Heart left ventricle (tissue), 16 donors: ENCODE results near the gene SRSF3. TPM values are rescaled to one million over a fixed set of nuclear protein-coding genes. Genes with fewer than 3 reads are reported as not detected.

Experiments
- ATAC-seq, 4 donors: fragments of 200-7000 bp; cut with Tn5 transposase; one replicate each; pipeline ENCODE4 v1.9.1; 2020 to 2022; ENCODE audit warnings: moderate library complexity in 4 of 4, mild to moderate bottlenecking in 3 of 4, moderate number of reproducible peaks in 1 of 4
- DNase-seq, 5 donors: peaks; one replicate each; pipeline ENCODE4 v3.0.0-alpha.2; 2020
- H3K27ac ChIP-seq, 12 donors: fragments of 200-600 bp; sonication (generic) in 4 of 12; one replicate each; pipeline versions ENCODE4 v1.5.0 to v1.8.0; 2016 to 2022; ENCODE audit warnings: mild to moderate bottlenecking in 2 of 12
- H3K27me3 ChIP-seq, 9 donors: fragments of 200-600 bp; sonication (generic) in 2 of 9; one replicate each; pipeline versions ENCODE4 v1.5.1 to v1.8.0; 2016 to 2022; ENCODE audit warnings: mild to moderate bottlenecking in 3 of 9
- H3K36me3 ChIP-seq, 9 donors: fragments of 200-600 bp; sonication (generic) in 2 of 9; one replicate each; pipeline versions ENCODE4 v1.5.0 to v1.8.0; 2018 to 2022; ENCODE audit warnings: mild to moderate bottlenecking in 2 of 9
- H3K4me1 ChIP-seq, 12 donors: fragments of 200-600 bp; sonication (generic) in 4 of 12; one replicate each; pipeline versions ENCODE4 v1.5.0 to v1.8.0; 2016 to 2022; ENCODE audit warnings: mild to moderate bottlenecking in 3 of 12
- H3K4me3 ChIP-seq, 12 donors: fragments of 200-600 bp; sonication (generic) in 4 of 12; one replicate each; pipeline versions ENCODE4 v1.5.0 to v1.8.0; 2017 to 2022; ENCODE audit warnings: mild to moderate bottlenecking in 9 of 12, moderate library complexity in 4 of 12
- H3K9me3 ChIP-seq, 12 donors: fragments of 200-600 bp; sonication (generic) in 4 of 12; one replicate each; pipeline versions ENCODE4 v1.5.0 to v1.8.0; 2016 to 2022; ENCODE audit warnings: mild to moderate bottlenecking in 1 of 12
- POLR2A ChIP-seq, 2 donors: fragments of 450-650 bp; IDR thresholded peaks; one replicate each; pipeline ENCODE4 v1.6.1; 2017; ENCODE audit warnings: antibody characterized with exemption in 2 of 2, mild to moderate bottlenecking in 2 of 2, moderate library complexity in 2 of 2
- WGBS, 4 donors: extraction: QIAGEN DNeasy Blood & Tissue Kit in 2 of 4; methylation state at CpG; one replicate each; pipeline versions ENCODE4 v1.1.5 to v1.1.7; 2013 to 2018; 5-methylcytosine and 5-hydroxymethylcytosine counted together
- intact Hi-C, 10 donors: fragments of 100-400 bp; cut with DNase I; formaldehyde crosslinking; loops; one replicate each; pipeline versions ENCODE4 v1.11.1 to v1.14.2; 2022
- polyA plus RNA-seq, 2 donors: library from polyadenylated mRNA; stranded (reverse); fragments of 200-250 nt; gene quantifications; one replicate each; pipeline ENCODE4 v1.2.3, GENCODE V29; 2013
- total RNA-seq, 9 donors: library from RNA; depleted of rRNA in 2 of 9; stranded (reverse); fragments of >200 nt in 2 of 9; fragmentation: NEBNext Ultra II Directional in 3 of 9; extraction: Animal tissue kit (Norgen Biotek cat#: 25700) in 3 of 9; gene quantifications; one replicate each; pipeline versions ENCODE4 v1.1.0 to v1.2.4, GENCODE V29; 2016 to 2023
- TF ChIP-seq, protein P1 (sequence below), 12 donors: fragments of 200-600 bp; sonication (generic) in 4 of 12; IDR thresholded peaks; one replicate each; pipeline versions ENCODE4 v1.5.0 to v1.8.0; 2018 to 2022; ENCODE audit warnings: antibody characterized with exemption in 12 of 12, mild to moderate bottlenecking in 5 of 12
- donor health status: ischemic (EF 13 %, LVEDD 7.1; RV severe dilation, severe dysfunction).
- donor health status: healthy with polysubstance abuse.
- donor health status: DM: no; HTN: yes; CAD: no.
- donor health status: DM: no; HTN: no; CAD: no.
- donor health status: ischemic (EF 25% LVEDD 6.9; RV normal size, moderate dysfunction).
- donor health status: ischemic (EF 25% LVEDD 5.7; RV mildly dilated, moderate dysfunction).
- donor health status: healthy.
- donor health status: DM: yes; HTN: yes; CAD: no.
- donor health status: ischemic (EF 35%, LVEDD 5.7; RV mildly dilated, moderate dysfunction).
- donor health status: nonischemic (EF 11% LVEDD 7.7; RV severe dilation, severe dysfunction).
- donor health status: DM: yes; HTN: yes; CAD: no.
- donor health status: PGD.
- donor health status: ischemic (EF 29% LVEDD 5.4; RV normal size, mild dysfunction).
- donor health status: nonischemic (EF 23%, LVEDD 6.1; RV moderate dilation, normal function).

SRSF3 gene
- total and polyA plus RNA-seq, 11 donors, result 43.2 to 215 (median 111) TPM

DNA sequence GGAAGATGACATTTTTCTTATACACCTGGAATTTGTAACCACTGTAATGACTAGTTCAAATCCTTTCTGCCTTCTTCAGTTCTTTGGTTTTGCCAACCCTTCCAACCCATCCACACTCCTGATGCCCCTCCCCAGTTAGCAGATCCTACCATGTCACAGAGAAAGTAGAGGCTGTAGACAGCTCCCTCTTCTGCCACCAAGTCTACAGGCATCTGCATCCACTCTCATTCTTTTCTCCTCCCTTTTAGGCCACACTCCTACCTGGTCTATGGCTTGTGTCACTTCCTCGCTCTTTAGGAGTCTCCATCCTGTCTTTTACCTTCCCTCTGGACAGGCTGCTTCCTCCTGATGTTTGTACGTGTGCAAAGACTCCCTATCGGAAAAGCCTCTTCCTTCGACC, 33.3 kb upstream of the SRSF3 start:
- Histone ChIP-seq H3K27me3 (no peaks in the 10 kb centered on the region), H3K36me3 (no peaks in the 10 kb centered on the region), H3K4me3 (no peak overlapping the region), H3K27ac (no peak overlapping the region), H3K4me1 (peaks cover 0 to 10% (median 0%) of the 10 kb centered on the region in 12 donors), H3K9me3 (no peaks in the 10 kb centered on the region)
- ATAC-seq, result no peak
- DNase-seq, result no peak
- no peak for TF ChIP-seq POLR2A (IDR thresholded peaks at IDR 0.05)
- TF ChIP-seq, protein P1, sequence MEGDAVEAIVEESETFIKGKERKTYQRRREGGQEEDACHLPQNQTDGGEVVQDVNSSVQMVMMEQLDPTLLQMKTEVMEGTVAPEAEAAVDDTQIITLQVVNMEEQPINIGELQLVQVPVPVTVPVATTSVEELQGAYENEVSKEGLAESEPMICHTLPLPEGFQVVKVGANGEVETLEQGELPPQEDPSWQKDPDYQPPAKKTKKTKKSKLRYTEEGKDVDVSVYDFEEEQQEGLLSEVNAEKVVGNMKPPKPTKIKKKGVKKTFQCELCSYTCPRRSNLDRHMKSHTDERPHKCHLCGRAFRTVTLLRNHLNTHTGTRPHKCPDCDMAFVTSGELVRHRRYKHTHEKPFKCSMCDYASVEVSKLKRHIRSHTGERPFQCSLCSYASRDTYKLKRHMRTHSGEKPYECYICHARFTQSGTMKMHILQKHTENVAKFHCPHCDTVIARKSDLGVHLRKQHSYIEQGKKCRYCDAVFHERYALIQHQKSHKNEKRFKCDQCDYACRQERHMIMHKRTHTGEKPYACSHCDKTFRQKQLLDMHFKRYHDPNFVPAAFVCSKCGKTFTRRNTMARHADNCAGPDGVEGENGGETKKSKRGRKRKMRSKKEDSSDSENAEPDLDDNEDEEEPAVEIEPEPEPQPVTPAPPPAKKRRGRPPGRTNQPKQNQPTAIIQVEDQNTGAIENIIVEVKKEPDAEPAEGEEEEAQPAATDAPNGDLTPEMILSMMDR (IDR thresholded peaks at IDR 0.05), result no peak
- intact Hi-C loops, result no loop called here
- 90 to 94% (median 93%) methylated on average over 4 of the region's 4 CpGs for WGBS, 4 donors

DNA sequence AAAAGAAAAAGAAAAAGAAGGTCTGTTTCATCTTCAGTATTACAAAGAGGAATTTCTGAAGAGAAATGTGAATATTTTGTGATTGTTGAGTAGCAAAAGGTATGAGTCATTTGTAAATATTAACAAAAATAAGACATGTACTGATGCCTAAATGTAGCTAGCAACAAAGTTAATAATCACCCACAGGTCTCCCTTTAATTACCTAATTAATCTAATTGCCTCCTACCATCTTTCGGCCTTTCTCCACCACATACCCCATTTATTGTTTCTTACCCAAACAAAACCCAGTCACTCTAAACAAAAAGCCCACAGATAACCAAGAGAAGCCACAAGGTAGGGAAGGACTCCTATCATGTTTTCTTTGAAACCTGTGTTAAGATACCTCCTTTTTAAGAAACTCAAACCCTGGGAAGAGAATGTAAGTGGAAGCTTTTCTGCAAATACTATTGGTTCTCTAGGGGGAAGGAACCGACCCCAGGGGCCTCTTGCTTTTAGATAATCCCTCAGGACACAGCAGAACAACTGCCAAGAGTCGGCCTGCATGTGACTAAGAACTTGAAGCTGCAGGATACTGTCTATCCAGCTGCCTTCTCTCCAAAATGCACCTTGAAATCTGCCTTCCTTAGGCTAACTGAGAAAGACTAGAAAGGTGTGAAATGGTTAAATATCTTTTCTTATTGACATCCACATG, 30.8 kb upstream of the SRSF3 start:
- Histone ChIP-seq H3K9me3 (no peaks in the 10 kb centered on the region), H3K27me3 (no peaks in the 10 kb centered on the region), H3K27ac (no peak overlapping the region), H3K4me3 (no peak overlapping the region), H3K4me1 (peaks cover 0 to 6% (median 0%) of the 10 kb centered on the region in 12 donors), H3K36me3 (no peaks in the 10 kb centered on the region)
- DNase-seq (no peak), ATAC-seq (no peak)
- intact Hi-C loops, result no loop called here
- WGBS, 4 donors, result 48 to 52% (median 50%) methylated on average over 3 of the region's 3 CpGs
- no peak for TF ChIP-seq POLR2A (IDR thresholded peaks at IDR 0.05)
- TF ChIP-seq, protein P1 (IDR thresholded peaks at IDR 0.05), result no peak

DNA sequence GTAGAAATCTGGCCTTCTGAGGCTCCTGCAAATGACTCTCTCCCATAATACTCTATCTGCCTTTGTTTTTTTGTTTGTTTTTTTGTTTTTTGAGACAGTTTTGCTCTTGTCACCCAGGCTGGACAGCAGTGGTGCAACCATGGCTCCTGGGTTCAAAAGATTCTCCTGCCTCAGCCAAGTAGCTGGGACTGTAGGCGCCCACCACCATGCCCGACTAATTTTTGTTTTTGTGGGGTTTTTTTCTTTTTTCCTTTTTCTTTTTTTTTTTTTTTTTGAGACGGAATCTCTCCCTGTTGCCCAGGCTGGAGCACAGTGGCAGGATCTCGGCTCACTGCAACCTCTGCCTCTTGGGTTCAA, 30.3 kb upstream of the SRSF3 start:
- H3K9me3 ChIP-seq, result no peaks in the 10 kb centered on the region
- ATAC-seq (no peak), DNase-seq (no peak)
- WGBS, 4 donors, result 82 to 88% (median 84%) methylated on average over 4 of the region's 4 CpGs
- H3K36me3 ChIP-seq, result no peaks in the 10 kb centered on the region
- intact Hi-C loops, result no loop called here
- TF ChIP-seq, protein P1 (IDR thresholded peaks at IDR 0.05), result no peak
- no peak for TF ChIP-seq POLR2A (IDR thresholded peaks at IDR 0.05)
- H3K27ac ChIP-seq, result no peak overlapping the region
- no peaks in the 10 kb centered on the region for H3K27me3 ChIP-seq
- H3K4me3 ChIP-seq, result no peak overlapping the region
- H3K4me1 ChIP-seq, result peaks cover 0 to 4% (median 0%) of the 10 kb centered on the region in 12 donors

DNA sequence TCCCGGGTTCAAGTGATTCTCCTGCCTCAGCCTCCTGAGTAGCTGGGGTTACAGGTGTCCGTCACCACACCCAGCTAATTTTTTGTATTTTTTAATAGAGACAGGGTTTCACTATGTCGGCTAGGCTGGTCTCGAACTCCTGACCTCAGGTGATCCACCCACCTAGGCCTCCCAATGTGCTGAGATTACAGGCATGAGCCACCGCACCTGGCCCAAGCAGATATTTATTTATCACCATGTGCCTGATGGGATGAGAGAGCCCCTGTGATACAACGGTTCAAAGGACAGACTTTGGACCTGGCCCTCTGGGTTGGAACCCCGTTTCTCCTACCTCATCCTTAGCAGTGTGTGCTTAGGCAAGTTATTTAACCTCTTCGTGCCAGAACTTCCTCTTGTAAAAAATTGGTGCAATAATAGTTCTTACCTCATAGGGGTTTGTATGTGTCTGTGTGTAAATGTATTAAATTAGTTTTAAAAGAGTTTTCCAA, 27.7 kb upstream of the SRSF3 start:
- TF ChIP-seq, protein P1 (IDR thresholded peaks at IDR 0.05), result no peak
- TF ChIP-seq POLR2A (IDR thresholded peaks at IDR 0.05), result no peak
- Histone ChIP-seq H3K4me3 (no peak overlapping the region), H3K36me3 (no peaks in the 10 kb centered on the region), H3K9me3 (peaks cover 0 to 6% (median 0%) of the 10 kb centered on the region in 12 donors), H3K27me3 (no peaks in the 10 kb centered on the region), H3K27ac (no peak overlapping the region), H3K4me1 (no peaks in the 10 kb centered on the region)
- WGBS, 4 donors, result 85 to 93% (median 90%) methylated on average over 8 of the region's 8 CpGs
- intact Hi-C loops, result no loop called here
- no peak for ATAC-seq
- DNase-seq, result no peak
